Hypothalamus (tissue), 51 donors: Measurements from ENCODE around the gene KCNJ9.
"Not testable (repeated sequence)": the region's sequence is repeated elsewhere in the genome, so short reads cannot be mapped to it uniquely, and the experiment has no call there.

Source experiments
- DNase-seq, 51 donors: peaks; one replicate each; lab custom pipeline; 2025; lab: John Stamatoyannopoulos, UW

The KCNJ9 gene

GRCh38 chr1:160081261-160081936, at the start of gene KCNJ9:
TSS of gene KCNJ9 (plus strand) at chr1:160081538. CDS start at chr1:160084031, 2,493 bp downstream.
- peak in 44 of 51 donors; percentile 22 to 92 (median 78) for DNase-seq

DNA sequence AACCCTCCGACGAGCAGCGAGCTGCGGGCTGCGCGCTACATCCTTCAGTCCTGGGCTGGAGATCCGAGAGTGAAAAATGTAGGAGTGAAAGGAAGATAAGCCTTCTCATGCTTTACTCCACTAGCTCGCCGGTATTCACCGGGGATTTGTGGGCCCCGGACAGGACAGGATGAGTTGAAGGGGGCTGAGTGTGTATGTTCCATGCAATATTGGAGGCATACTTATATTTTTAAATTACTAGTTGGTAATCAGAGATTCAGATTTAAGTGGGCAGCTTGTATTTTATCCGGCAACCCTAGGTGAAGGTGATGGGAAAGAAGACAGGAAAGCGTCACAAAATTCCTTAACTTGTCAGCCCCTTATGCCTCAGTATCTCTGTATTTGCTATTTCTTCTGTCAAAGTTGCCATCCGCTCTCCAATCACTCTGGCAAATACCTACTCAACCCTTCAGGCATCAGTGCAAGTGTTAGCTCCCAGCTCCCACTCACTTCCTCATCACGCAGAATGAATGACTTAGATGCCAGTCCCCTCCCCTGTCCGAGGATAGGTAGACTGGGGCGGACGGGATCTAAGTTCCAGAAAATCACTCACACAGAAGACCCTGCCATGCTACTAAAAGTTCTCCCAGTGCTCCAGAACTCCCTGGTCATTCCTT, 49.0 kb upstream of the KCNJ9 start:
- DNase-seq, result peak in 1 of 51 donors; percentile 20

DNA sequence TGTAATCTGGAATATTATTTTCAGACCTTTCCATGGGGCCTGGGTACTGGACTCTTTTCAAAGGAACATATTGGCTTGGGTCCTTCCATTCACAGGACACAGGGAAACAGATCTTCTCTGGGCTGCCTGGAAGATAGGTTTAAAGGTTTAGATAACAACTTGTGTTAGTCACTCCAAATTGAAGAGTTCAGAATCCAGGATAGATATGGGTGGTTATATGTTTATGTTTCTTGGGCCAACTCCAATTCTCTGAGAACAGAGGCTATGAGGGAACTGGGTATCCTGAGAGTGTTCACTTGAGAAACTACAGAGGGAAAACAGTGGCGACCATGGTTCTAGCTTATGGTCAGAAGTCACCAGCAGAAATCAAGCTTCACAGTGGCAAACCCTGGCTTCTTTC, 40.9 kb upstream of the KCNJ9 start:
- no peak for DNase-seq

DNA sequence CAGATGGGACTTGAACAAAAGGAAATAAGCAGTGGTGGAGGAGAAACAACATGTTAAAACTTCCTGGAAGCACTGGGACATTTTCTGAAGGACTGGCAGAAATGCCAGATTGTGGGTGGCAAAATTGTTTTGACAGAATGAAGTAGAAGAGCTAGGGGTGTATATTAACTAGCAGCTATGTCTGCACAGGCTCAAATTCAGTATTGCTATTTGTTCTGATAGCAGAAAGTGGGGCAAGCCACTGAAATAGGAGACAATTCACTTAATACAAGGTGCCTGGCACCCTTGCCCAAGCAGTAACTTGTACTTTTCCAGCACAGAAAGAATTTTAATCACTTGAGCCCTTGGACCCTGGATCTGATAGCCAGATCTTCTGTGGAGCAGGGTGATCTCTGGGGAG, 37.8 kb upstream of the KCNJ9 start:
- no peak for DNase-seq

- DNase-seq, result no peak
These were observed 35.7 kb upstream of the KCNJ9 start for GRCh38 chr1:160045653-160046052.

DNA sequence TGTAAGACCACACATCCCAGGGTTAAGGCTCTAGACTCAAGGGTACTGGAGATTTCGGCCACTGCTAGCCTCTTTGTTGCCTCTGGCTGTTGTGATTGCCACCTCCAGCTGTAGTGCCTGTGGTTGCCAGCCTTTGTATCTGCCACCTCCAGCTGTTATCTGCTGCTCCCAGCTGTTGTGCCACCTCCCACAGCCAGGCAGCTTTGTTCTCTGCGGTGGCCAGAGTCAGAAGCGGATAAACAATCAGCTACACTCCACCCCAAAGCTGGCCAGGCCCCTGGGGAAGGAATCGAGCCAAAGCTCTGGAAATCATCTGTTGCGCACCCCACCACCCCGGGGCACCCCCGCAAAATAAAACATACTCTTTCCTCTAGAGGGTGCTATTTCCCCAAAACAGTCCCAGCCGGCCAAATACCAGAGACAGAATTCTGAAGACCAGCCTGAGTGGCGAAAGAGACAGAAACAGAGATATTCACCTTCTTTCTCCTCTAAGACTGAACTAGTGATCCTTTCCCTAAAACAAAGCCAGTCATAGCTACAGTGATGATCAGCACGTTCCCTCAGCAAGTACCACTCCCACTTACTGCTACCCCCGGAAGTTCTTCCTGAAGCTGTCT, 34.7 kb upstream of the KCNJ9 start:
- peak in 47 of 51 donors; percentile 31 to 96 (median 78) for DNase-seq

GRCh38 chr1:160047111-160047991, 34.0 kb upstream of the KCNJ9 start:
- no peak for DNase-seq

DNA sequence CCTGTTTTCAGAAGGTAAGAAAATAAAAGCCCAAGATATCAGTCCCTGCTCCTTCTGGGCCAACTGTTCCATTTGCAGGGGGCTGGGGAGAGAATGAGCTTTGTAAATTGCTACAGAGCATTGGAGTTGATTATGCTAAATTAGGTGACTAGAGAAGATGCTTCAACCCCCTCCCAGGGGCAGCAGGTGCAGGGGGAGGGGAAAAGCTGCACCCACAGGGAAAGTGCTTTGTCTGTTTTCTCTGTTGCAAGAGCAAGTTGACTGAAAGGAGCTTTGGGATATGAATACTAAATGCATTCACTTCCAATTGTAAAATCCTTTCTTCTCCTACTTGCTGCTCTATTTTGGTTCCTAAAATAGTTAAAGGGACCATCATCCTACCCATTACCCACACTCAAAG, 33.0 kb upstream of the KCNJ9 start:
- no peak for DNase-seq

- no peak for DNase-seq
These were observed 32.2 kb upstream of the KCNJ9 start for GRCh38 chr1:160049101-160049500.

DNA sequence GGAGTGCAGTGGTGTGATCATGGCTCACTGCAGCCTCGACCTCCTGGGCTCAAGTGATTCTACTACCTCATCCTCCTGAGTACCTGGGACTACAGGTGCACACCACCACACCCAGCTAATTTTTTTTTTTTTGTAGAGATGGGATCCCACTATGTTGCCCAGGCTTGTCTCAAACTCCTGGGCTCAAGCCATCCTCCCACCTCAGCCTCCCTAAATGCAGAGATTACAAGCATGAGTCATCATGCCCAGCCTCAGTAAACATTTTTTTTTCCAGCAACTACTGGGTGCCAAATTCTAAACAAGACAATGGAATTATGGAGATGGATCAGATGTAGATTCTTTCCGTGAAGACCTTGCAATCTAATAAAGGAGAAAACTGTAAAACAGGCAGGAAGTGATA, 31.2 kb upstream of the KCNJ9 start:
- DNase-seq, result not testable (repeated sequence)

GRCh38 chr1:160050619-160051018, 30.7 kb upstream of the KCNJ9 start:
- no peak for DNase-seq

DNA sequence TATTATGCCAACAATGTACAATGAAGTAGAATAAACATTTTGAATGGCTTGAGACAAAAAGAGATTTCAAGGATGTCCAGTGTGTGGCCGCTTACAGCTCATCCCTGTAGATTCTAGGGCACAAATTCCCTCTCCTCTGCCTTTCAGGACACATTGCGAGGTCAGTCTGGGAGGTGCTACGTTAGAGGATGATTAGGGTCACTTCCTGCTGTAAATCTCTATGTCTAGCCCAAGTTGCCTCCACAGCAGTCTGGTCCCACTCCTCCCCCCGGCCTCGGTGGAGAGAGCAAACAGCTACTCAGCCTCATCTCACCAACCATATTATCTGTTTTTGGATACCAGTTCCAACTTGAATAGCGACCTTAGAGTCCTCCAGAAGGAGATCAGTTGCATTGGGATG, 28.4 kb upstream of the KCNJ9 start:
- no peak for DNase-seq

DNA sequence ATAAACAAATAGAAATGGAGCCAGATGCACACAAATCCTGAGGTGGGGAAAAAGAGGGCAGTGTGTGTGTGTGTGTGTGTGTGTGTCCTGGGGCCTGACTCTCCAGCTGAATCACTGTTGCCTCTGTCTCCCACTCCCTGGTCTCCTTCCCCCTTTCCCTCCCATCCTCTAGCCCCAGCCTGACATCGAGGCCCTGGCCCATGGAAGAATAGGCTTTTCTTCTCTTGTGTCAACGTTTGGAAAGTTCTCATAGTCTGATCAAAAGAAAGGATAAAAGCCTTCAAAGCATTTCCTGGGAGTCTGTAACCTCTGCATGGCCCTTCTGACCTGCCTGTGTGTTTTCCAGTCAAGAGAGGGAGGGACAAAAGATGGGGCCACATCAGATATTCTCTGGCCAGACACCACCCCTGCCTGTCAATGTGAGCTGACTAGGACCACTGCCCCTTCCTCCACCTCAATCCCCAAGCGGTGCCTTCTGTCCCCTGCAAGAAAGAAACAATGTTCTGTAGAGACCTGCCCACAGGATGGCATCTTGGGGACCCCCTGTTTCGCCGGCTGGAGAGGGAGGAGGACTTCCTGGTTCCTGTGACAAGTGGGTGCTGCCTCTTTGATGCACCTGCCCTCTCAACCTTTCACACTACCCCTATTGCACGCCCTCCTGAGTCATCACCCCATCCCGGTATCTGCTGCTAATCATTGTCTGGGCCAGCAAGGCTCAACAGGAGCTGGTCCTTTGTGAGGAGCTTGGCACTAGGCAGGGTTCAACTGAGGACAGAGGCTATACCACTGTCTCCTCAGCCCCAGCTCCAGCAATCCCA, 27.6 kb upstream of the KCNJ9 start:
- peak in 7 of 51 donors; percentile 14 to 33 (median 25) for DNase-seq

GRCh38 chr1:160056648-160057169, 24.6 kb upstream of the KCNJ9 start:
- no peak for DNase-seq

- peak in 4 of 51 donors; percentile 16 to 37 (median 23) for DNase-seq
These were observed 23.3 kb upstream of the KCNJ9 start for GRCh38 chr1:160058087-160058486.

GRCh38 chr1:160061369-160062229, 19.7 kb upstream of the KCNJ9 start:
- peak in 21 of 51 donors; percentile 21 to 86 (median 53) for DNase-seq

DNA sequence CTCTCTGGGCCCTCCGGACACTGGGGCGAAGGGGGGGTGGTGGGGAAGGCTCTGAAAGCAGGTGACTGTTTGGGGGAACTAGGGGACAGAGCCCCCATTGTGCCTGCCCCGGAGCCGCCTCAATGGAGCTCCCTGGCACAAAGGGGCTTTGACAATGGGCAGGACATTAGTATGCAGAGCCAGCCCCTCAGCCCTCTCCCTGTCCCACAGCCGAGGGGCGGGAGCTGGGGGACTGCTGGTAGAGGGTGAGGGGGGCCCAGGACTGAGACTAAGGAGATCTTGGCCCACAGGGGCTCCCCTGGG, 19.2 kb upstream of the KCNJ9 start:
- peak; percentile 35 to 99 (median 92) for DNase-seq

DNA sequence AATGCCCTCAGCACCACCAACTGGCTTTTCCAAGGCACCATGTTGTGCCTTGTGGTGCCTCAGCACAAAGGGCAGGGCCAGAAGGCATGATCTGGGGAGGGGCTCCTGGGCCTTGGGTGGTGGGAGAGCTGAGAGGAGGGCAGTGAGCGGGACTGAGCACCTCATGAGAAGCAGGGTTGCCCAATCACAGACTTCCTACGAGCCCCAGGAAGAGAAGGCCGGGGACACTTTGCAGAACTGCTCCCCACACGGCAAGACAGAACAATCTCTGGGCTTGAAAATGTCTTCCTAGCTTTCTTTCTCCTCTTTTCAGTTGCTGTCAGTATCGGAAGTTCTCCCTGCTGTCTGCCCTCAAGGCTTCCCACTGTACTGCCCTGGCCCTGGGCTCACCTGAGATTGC, 18.2 kb upstream of the KCNJ9 start:
- DNase-seq, result peak in 1 of 51 donors; percentile 41

DNA sequence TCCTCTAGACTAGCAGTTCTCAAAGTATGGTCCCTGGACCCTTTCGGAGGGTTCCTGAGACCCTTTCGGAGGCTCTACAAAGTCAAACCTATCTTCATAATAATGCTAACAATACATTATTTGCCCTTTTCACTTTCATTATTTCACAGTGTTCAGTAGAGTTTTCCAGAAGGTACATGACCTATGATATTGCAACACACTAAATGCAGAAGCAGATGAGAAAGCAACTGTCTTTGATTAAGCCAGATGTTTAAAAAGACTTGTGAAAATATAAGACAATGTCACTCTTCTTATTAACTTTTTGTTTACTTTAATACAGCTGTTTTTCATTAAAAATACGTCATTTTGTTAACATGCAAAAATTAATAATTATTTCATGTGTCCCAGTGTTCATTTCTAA, 17.2 kb upstream of the KCNJ9 start:
- no peak for DNase-seq
